HG03097 (cell line): ENCODE results near the gene P2RX6.
"Not testable (repeated sequence)": the region's sequence is repeated elsewhere in the genome, so short reads cannot be mapped to it uniquely, and the experiment has no call there.

Source experiments
- ATAC-seq: cut with Tn5 transposase; IDR thresholded peaks from one replicate; pipeline ENCODE4 v1.9.1; 2021; ENCODE audit not compliant: unreplicated experiment, low FRiP score

The P2RX6 gene

GRCh38 chr22:20993304-20994127 lies 21.4 kb upstream of the P2RX6 start:
- no peak for ATAC-seq

GRCh38 chr22:20994128-20994901 lies 20.6 kb upstream of the P2RX6 start:
- ATAC-seq: no peak

- ATAC-seq: no peak
Observed at GRCh38 chr22:20994902-20995241, 20.1 kb upstream of the P2RX6 start.

GRCh38 chr22:20995329-20996030 lies 19.5 kb upstream of the P2RX6 start:
- no peak for ATAC-seq

- no peak for ATAC-seq
Observed at GRCh38 chr22:20996031-20996410, 18.9 kb upstream of the P2RX6 start.

GRCh38 chr22:20996598-20997535 lies 18.1 kb upstream of the P2RX6 start:
- ATAC-seq: no peak

GRCh38 chr22:20997536-20998257 lies 17.3 kb upstream of the P2RX6 start:
- no peak for ATAC-seq

- ATAC-seq: no peak
Observed at GRCh38 chr22:20998411-20999336, 16.3 kb upstream of the P2RX6 start.

GRCh38 chr22:20999350-21000206 lies 15.4 kb upstream of the P2RX6 start:
- ATAC-seq: no peak

GRCh38 chr22:21000207-21000986 lies 14.6 kb upstream of the P2RX6 start:
- no peak for ATAC-seq

GRCh38 chr22:21000987-21001600 lies 13.9 kb upstream of the P2RX6 start:
- peak; percentile 8 for ATAC-seq

GRCh38 chr22:21001601-21002325 lies 13.2 kb upstream of the P2RX6 start, which contains the start of gene THAP7:
Gene THAP7 (minus strand): TSS chr22:21002118. CDS start chr22:21001911, 207 bp downstream.
- peak; percentile 79 for ATAC-seq

- ATAC-seq: no peak
Observed at GRCh38 chr22:21003782-21004181, 11.2 kb upstream of the P2RX6 start.

- not testable (repeated sequence) for ATAC-seq
Observed at GRCh38 chr22:21009208-21009607, 5.8 kb upstream of the P2RX6 start.

- no peak for ATAC-seq
Observed at GRCh38 chr22:21009638-21010425, 5.1 kb upstream of the P2RX6 start.
